GM23338 (cell line): ENCODE measurements around the gene RAD23B. TPM values are rescaled to one million over a fixed set of nuclear protein-coding genes. Genes with fewer than 3 reads are reported as not detected.

Source experiments
- ATAC-seq: fragments of 200-7000 bp; cut with Tn5 transposase; 3 replicates; pipeline ENCODE4 v1.9.1; 2020
- DNase-seq: peaks from one replicate; pipeline ENCODE4 v3.0.0-alpha.2; 2015; ENCODE audit warnings: low spot score
- H2AFZ ChIP-seq: fragments of 200-600 bp; sonication (generic); 2 replicates; pipeline ENCODE4 v1.8.0; 2016; ENCODE audit warnings: antibody characterized with exemption, mild to moderate bottlenecking, moderate library complexity
- H3F3A ChIP-seq: fragments of 200-600 bp; sonication (generic); replicated peaks from 2 replicates; pipeline ENCODE4 v1.8.0; 2017; ENCODE audit warnings: antibody characterized with exemption, mixed run types, low read depth
- H3K27ac ChIP-seq: fragments of 200-600 bp; sonication (generic); 2 replicates; pipeline ENCODE4 v1.6.1; 2016; ENCODE audit warnings: low read depth
- H3K27me3 ChIP-seq: fragments of 200-600 bp; sonication (generic); 2 replicates; pipeline ENCODE4 v1.8.0; 2016; ENCODE audit warnings: mild to moderate bottlenecking, mixed run types, moderate library complexity; ENCODE audit not compliant: insufficient read depth
- H3K36me3 ChIP-seq: fragments of 200-600 bp; sonication (generic); 2 replicates; pipeline ENCODE4 v1.8.0; 2016; ENCODE audit warnings: mild to moderate bottlenecking; ENCODE audit not compliant: insufficient read depth
- H3K4me1 ChIP-seq: fragments of 200-600 bp; sonication (generic); 2 replicates; pipeline ENCODE4 v1.8.0; 2016; ENCODE audit warnings: mild to moderate bottlenecking, moderate library complexity; ENCODE audit not compliant: insufficient read depth
- H3K4me2 ChIP-seq: fragments of 200-600 bp; sonication (generic); 2 replicates; pipeline ENCODE4 v1.7.1; 2017; ENCODE audit warnings: mixed run types
- H3K4me3 ChIP-seq: fragments of 200-600 bp; sonication (generic); 2 replicates; pipeline ENCODE4 v1.6.1; 2016; ENCODE audit warnings: mixed run types
- H3K79me2 ChIP-seq: fragments of 200-600 bp; sonication (generic); replicated peaks from 2 replicates; pipeline ENCODE4 v1.8.0; 2017; ENCODE audit warnings: mild to moderate bottlenecking; ENCODE audit not compliant: insufficient read depth
- H3K9me2 ChIP-seq: fragments of 200-600 bp; sonication (generic); 2 replicates; pipeline ENCODE4 v1.8.0; 2017; ENCODE audit not compliant: insufficient read depth
- H4K20me1 ChIP-seq: fragments of 200-600 bp; sonication (generic); replicated peaks from 2 replicates; pipeline ENCODE4 v1.8.0; 2017; ENCODE audit warnings: mild to moderate bottlenecking; ENCODE audit not compliant: insufficient read depth
- H3K27ac Mint-ChIP-seq: 2 replicates; pipeline ENCODE4 v1.8.0; 2020; ENCODE audit warnings: inconsistent platforms, mild to moderate bottlenecking, moderate library complexity, mixed read lengths
- H3K27me3 Mint-ChIP-seq: 3 replicates; pipeline ENCODE4 v1.8.0; 2022; ENCODE audit warnings: low read depth, mild to moderate bottlenecking, moderate library complexity, mixed read lengths, inconsistent platforms; ENCODE audit not compliant: insufficient read depth, poor library complexity
- H3K36me3 Mint-ChIP-seq: 3 replicates; pipeline ENCODE4 v1.8.0; 2021; ENCODE audit warnings: low read depth, mild to moderate bottlenecking, inconsistent platforms, moderate library complexity, mixed read lengths
- H3K4me1 Mint-ChIP-seq: 3 replicates; pipeline ENCODE4 v1.8.0; 2020; ENCODE audit warnings: mild to moderate bottlenecking, inconsistent platforms, mixed read lengths
- H3K4me3 Mint-ChIP-seq: 3 replicates; pipeline ENCODE4 v1.8.0; 2021; ENCODE audit warnings: moderate library complexity, mild to moderate bottlenecking, inconsistent platforms, mixed read lengths
- H3K9me3 Mint-ChIP-seq: 3 replicates; pipeline ENCODE4 v1.8.0; 2020; ENCODE audit warnings: moderate library complexity, mild to moderate bottlenecking, inconsistent platforms, mixed read lengths
- CREB1 ChIP-seq: fragments of 250-450 bp; sonication (Bioruptor Pico); IDR thresholded peaks from 2 replicates; pipeline ENCODE4 v1.5.0; 2020; ENCODE audit warnings: low read depth, mild to moderate bottlenecking, moderate library complexity
- EZH2 ChIP-seq: fragments of 200-600 bp; sonication (generic); IDR thresholded peaks from one replicate; pipeline ENCODE4 v1.8.0; 2017; ENCODE audit warnings: antibody characterized with exemption, mild to moderate bottlenecking, low read depth; ENCODE audit not compliant: unreplicated experiment
- EZH2phosphoT487 ChIP-seq: fragments of 200-600 bp; sonication (generic); IDR thresholded peaks from one replicate; pipeline ENCODE4 v1.8.1; 2018; ENCODE audit warnings: antibody characterized with exemption; ENCODE audit not compliant: unreplicated experiment
- JUNB ChIP-seq: IDR thresholded peaks from one replicate; pipeline ENCODE4 v1.6.1; 2016; ENCODE audit warnings: antibody characterized with exemption; ENCODE audit not compliant: unreplicated experiment
- NANOG ChIP-seq: IDR thresholded peaks from 2 replicates; pipeline ENCODE4 v1.6.1; 2016; ENCODE audit warnings: antibody characterized with exemption, borderline replicate concordance
- POLR2AphosphoS5 ChIP-seq: IDR thresholded peaks from 2 replicates; pipeline ENCODE4 v1.6.1; 2016; ENCODE audit warnings: antibody characterized with exemption, low read depth
- STAT1 ChIP-seq: IDR thresholded peaks from one replicate; pipeline ENCODE4 v1.6.1; 2016; ENCODE audit warnings: antibody characterized with exemption; ENCODE audit not compliant: unreplicated experiment
- ZNF331 ChIP-seq: fragments of 250-450 bp; sonication (Bioruptor Pico); IDR thresholded peaks from 2 replicates; pipeline ENCODE4 v1.5.0; 2020; ENCODE audit warnings: low read depth, mild to moderate bottlenecking, moderate library complexity
- polyA plus RNA-seq: library from polyadenylated mRNA; unstranded; fragments of >200 nt; fragmentation: Nextera tagmentation; extraction: Ambion mirVana; gene quantifications from 2 replicates; pipeline ENCODE4 v1.2.1, GENCODE V29; 2016
- total RNA-seq: library from RNA; depleted of rRNA; stranded (reverse); fragments of >200 nt; shearing (Covaris generic); gene quantifications from 2 replicates; pipeline ENCODE4 v1.2.3, GENCODE V29; 2014
- TF ChIP-seq, protein P1 (sequence below): IDR thresholded peaks from one replicate; pipeline ENCODE4 v1.6.1; 2018; ENCODE audit warnings: antibody characterized with exemption; ENCODE audit not compliant: unreplicated experiment
- TF ChIP-seq, protein P2 (sequence below): IDR thresholded peaks from 2 replicates; pipeline ENCODE4 v1.6.1; 2016; ENCODE audit warnings: antibody characterized with exemption

The RAD23B gene
- total and polyA plus RNA-seq, 2 experiments from 2014 or later = 31.1 to 137 TPM

DNA sequence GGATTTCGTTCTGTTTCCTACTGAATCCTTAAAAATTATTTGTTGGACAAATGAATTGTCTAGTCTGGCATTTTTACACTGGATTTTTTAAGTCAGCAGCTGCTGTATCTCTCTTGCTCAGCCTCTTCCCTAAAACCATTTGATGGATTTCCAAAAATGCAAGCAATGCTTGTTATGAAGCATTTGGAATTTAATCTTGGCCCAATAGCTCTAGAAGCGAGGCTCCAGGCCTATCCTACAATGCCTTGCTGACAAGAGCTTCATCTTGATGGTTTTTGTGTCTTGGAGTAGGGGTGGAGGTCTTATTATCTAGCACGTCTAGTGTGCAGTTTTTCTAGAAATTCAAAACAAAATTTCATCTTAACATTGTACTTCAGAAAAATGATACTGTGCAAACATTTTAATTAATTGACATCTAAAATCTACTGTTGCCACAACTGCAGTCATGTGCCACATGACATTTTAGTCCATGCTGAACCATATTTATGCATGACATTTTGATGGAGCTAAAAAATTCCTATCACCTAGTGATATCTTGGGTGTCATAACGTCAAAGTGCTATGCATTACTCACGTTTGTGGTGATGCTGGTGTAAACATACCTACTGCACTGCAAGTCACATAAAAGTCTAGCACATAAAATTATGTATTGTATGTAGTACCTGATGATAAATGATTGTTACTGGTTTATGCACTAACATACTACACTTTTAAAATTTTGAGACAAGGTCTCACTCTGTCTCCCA is 5.9 kb upstream of the RAD23B start (continued):
- TF ChIP-seq, protein P1, sequence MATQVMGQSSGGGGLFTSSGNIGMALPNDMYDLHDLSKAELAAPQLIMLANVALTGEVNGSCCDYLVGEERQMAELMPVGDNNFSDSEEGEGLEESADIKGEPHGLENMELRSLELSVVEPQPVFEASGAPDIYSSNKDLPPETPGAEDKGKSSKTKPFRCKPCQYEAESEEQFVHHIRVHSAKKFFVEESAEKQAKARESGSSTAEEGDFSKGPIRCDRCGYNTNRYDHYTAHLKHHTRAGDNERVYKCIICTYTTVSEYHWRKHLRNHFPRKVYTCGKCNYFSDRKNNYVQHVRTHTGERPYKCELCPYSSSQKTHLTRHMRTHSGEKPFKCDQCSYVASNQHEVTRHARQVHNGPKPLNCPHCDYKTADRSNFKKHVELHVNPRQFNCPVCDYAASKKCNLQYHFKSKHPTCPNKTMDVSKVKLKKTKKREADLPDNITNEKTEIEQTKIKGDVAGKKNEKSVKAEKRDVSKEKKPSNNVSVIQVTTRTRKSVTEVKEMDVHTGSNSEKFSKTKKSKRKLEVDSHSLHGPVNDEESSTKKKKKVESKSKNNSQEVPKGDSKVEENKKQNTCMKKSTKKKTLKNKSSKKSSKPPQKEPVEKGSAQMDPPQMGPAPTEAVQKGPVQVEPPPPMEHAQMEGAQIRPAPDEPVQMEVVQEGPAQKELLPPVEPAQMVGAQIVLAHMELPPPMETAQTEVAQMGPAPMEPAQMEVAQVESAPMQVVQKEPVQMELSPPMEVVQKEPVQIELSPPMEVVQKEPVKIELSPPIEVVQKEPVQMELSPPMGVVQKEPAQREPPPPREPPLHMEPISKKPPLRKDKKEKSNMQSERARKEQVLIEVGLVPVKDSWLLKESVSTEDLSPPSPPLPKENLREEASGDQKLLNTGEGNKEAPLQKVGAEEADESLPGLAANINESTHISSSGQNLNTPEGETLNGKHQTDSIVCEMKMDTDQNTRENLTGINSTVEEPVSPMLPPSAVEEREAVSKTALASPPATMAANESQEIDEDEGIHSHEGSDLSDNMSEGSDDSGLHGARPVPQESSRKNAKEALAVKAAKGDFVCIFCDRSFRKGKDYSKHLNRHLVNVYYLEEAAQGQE = no peak
- TF ChIP-seq POLR2AphosphoS5 (no peak), ZNF331 (no peak)

DNA sequence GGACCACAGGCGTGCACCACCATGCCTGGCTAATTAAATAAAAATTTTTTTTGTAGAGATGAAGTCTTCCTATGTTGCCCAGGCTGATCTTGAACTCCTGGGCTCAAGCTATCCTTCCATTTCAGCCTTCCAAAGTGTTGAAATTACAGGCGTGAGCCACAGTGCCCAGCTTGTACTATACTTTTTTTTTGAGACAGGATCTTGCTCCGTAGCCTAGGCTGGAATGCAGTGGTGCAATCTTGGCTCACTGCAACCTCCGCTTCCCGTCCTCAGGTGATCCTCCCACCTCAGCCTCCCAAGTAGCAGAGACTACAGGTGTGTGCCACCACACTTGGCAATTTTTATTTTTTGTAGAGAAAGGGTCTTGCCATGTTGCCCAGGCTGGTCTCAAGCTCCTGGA is 5.3 kb upstream of the RAD23B start:
- Histone ChIP-seq H3K79me2 (peaks cover 4% of the 10 kb centered on the region), H3K4me2 (no peak overlapping the region), H3K27ac (no peak overlapping the region), H3K9me2 (no peaks in the 10 kb centered on the region), H3K27me3 (no peaks in the 10 kb centered on the region), H2AFZ (no peak overlapping the region), H3K4me3 (no peak overlapping the region), H4K20me1 (no peaks in the 10 kb centered on the region), H3F3A (no peaks in the 10 kb centered on the region), H3K4me1 (peaks cover 6% of the 10 kb centered on the region), H3K36me3 (no peaks in the 10 kb centered on the region)
- DNase-seq = no peak
- no peak for TF ChIP-seq POLR2AphosphoS5
- no peak for TF ChIP-seq CREB1 (CRISPR knock-in tag)
- no peak overlapping the region for H3K4me3 Mint-ChIP-seq
- no peaks in the 10 kb centered on the region; the same call in 2 of the 3 replicates for H3K36me3 Mint-ChIP-seq
- peaks cover 5% of the 10 kb centered on the region for H3K27me3 Mint-ChIP-seq
- H3K9me3 Mint-ChIP-seq = no peaks in the 10 kb centered on the region
- H3K4me1 Mint-ChIP-seq = peaks cover 26% of the 10 kb centered on the region
- ATAC-seq = no peak
- no peak overlapping the region for H3K27ac Mint-ChIP-seq

DNA sequence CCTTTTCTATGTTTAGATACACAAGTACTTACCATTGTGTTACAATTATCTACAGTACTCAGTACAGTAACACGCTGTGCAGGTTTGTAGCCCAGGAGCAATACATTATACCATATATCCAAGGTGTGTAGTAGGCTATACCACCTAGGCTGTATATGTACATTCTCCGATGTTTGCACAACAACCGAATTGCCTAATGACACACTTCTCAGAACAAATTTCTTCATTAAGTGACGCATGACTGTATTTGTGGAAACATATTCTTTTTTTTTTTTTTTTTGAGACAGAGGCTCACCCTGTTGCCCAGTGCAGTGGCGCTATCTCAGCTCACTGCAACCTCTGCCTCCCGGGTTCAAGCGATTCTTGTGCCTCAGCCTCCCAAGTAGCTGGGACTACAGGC is 4.0 kb upstream of the RAD23B start:
- ATAC-seq (no peak), DNase-seq (no peak)
- no peaks in the 10 kb centered on the region for H3K27me3 ChIP-seq
- H3K4me3 Mint-ChIP-seq = no peak overlapping the region
- no peaks in the 10 kb centered on the region for H3K36me3 ChIP-seq
- H4K20me1 ChIP-seq = no peaks in the 10 kb centered on the region
- H3K27ac ChIP-seq = no peak overlapping the region
- H3K4me1 Mint-ChIP-seq = peaks cover 19% of the 10 kb centered on the region
- no peak overlapping the region for H2AFZ ChIP-seq
- TF ChIP-seq STAT1 (no peak), CREB1 (CRISPR knock-in tag) (no peak), JUNB (no peak), EZH2 (no peak), NANOG (no peak), EZH2phosphoT487 (no peak)
- TF ChIP-seq, protein P2, sequence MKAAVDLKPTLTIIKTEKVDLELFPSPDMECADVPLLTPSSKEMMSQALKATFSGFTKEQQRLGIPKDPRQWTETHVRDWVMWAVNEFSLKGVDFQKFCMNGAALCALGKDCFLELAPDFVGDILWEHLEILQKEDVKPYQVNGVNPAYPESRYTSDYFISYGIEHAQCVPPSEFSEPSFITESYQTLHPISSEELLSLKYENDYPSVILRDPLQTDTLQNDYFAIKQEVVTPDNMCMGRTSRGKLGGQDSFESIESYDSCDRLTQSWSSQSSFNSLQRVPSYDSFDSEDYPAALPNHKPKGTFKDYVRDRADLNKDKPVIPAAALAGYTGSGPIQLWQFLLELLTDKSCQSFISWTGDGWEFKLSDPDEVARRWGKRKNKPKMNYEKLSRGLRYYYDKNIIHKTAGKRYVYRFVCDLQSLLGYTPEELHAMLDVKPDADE = no peak
- H3K27me3 Mint-ChIP-seq = peaks cover 5% of the 10 kb centered on the region
- no peak overlapping the region for H3K27ac Mint-ChIP-seq
- H3K36me3 Mint-ChIP-seq = peaks cover 3% of the 10 kb centered on the region; the same call in 1 of the 3 replicates
- no peaks in the 10 kb centered on the region for H3F3A ChIP-seq
- no peak overlapping the region for H3K4me2 ChIP-seq
- H3K4me1 ChIP-seq = peaks cover 6% of the 10 kb centered on the region
- no peaks in the 10 kb centered on the region for H3K9me2 ChIP-seq
- H3K4me3 ChIP-seq = no peak overlapping the region
- H3K79me2 ChIP-seq = peaks cover 11% of the 10 kb centered on the region
- no peaks in the 10 kb centered on the region for H3K9me3 Mint-ChIP-seq
